A549 (cell line): ENCODE measurements around the gene THADA.

Experiments used
- CBX2 ChIP-seq: fragments of 200-600 bp; sonication (generic); IDR thresholded peaks from 2 replicates; pipeline ENCODE4 v1.6.1; 2016; ENCODE audit warnings: low read depth, mild to moderate bottlenecking, borderline replicate concordance
- CBX8 ChIP-seq: fragments of 200-600 bp; sonication (generic); IDR thresholded peaks from 2 replicates; pipeline ENCODE4 v1.6.1; 2016
- CHD2 ChIP-seq: fragments of 150-350 bp; IDR thresholded peaks from 2 replicates; pipeline ENCODE4 v1.6.1; 2014; ENCODE audit warnings: low read length; ENCODE audit not compliant: partially characterized antibody
- CTCF ChIP-seq: fragments of >200 bp; sonication (Bioruptor Twin); formaldehyde crosslinking; IDR thresholded peaks from 3 replicates; pipeline ENCODE4 v1.5.1; 2016
- JUN ChIP-seq, 2 experiments: fragments of >200 bp; sonication (Bioruptor Twin); formaldehyde crosslinking; IDR thresholded peaks; 2 replicates in 1 of 2; 3 replicates in 1 of 2; pipeline ENCODE4 v1.6.1; 2016 to 2017
- KDM1A ChIP-seq: fragments of 200-600 bp; sonication (generic); IDR thresholded peaks from 2 replicates; pipeline ENCODE4 v1.6.1; 2016; ENCODE audit warnings: low read depth, mild to moderate bottlenecking
- MAX ChIP-seq: IDR thresholded peaks from 2 replicates; pipeline ENCODE4 v1.6.1; 2012
- SMC3 ChIP-seq: fragments of >200 bp; sonication (Bioruptor Twin); formaldehyde crosslinking; IDR thresholded peaks from 3 replicates; pipeline ENCODE4 v1.6.1; 2018; ENCODE audit warnings: inconsistent platforms
- TP53 ChIP-seq: fragments of 250-450 bp; sonication (Bioruptor Pico); IDR thresholded peaks from 2 replicates; pipeline ENCODE4 v1.5.0; 2021; ENCODE audit warnings: mild to moderate bottlenecking, moderate library complexity

- TF ChIP-seq CTCF (no peak), CHD2 (no peak), KDM1A (no peak), CBX2 (no peak), JUN (IDR thresholded peaks at IDR 0.05) (no peak), SMC3 (no peak), CBX8 (no peak), TP53 (CRISPR knock-in tag) (no peak), MAX (no peak)
Observed at GRCh38 chr2:43201016-43201415, 394.8 kb downstream of the THADA start.
